ENCODE measurements around the gene TAS1R2.
"Not testable (repeated sequence)": the region's sequence is repeated elsewhere in the genome, so short reads cannot be mapped to it uniquely, and the experiment has no call there.

TAS1R2 gene

GRCh38 chr1:18872071-18872611 lies 12.7 kb upstream of the TAS1R2 start:
- POLR2A ChIA-PET (ENCODE audit: low non-redundant PET): no interaction called here
- no peak overlapping the region for H3K27ac ChIP-seq
- DNase-seq (ENCODE audit: low spot score): no peak
- no peak for TF ChIP-seq CTCF (conservative IDR thresholded peaks at IDR 0.05; ENCODE audit: low read depth)
- CTCF ChIA-PET: no interaction called here

GRCh38 chr1:18871401-18872070 lies 12.1 kb upstream of the TAS1R2 start:
- no peak overlapping the region for H3K27ac ChIP-seq
- no peak for TF ChIP-seq CTCF (conservative IDR thresholded peaks at IDR 0.05; ENCODE audit: low read depth)
- ChIA-PET POLR2A (ENCODE audit: low non-redundant PET) (no interaction called here), CTCF (no interaction called here)
- DNase-seq (ENCODE audit: low spot score): no peak

- no peak for DNase-seq (ENCODE audit: low spot score)
- no peak for TF ChIP-seq CTCF (conservative IDR thresholded peaks at IDR 0.05; ENCODE audit: low read depth)
- no peak overlapping the region for H3K27ac ChIP-seq
- CTCF ChIA-PET: no interaction called here
- POLR2A ChIA-PET (ENCODE audit: low non-redundant PET): no interaction called here
Observed at GRCh38 chr1:18870957-18871356, 11.5 kb upstream of the TAS1R2 start.

GRCh38 chr1:18870595-18870865 lies 11.1 kb upstream of the TAS1R2 start:
- CTCF ChIA-PET; H3K27ac ChIP-seq; POLR2A ChIA-PET (ENCODE audit: low non-redundant PET); DNase-seq (ENCODE audit: low spot score): not testable (repeated sequence)

- no peak for TF ChIP-seq CTCF (conservative IDR thresholded peaks at IDR 0.05; ENCODE audit: low read depth)
- no peak overlapping the region for H3K27ac ChIP-seq
- ChIA-PET CTCF (no interaction called here), POLR2A (ENCODE audit: low non-redundant PET) (no interaction called here)
- DNase-seq (ENCODE audit: low spot score): no peak
Observed at GRCh38 chr1:18869847-18870594, 10.6 kb upstream of the TAS1R2 start.

GRCh38 chr1:18868801-18869424 lies 9.5 kb upstream of the TAS1R2 start:
- CTCF ChIA-PET: interaction anchor here (0.6 kb wide), 1 partner anchor 9 kb away, joined by 4 read pairs; no protein-coding TSS in a partner anchor

More at GRCh38 chr1:18868801-18869424, 9.5 kb upstream of the TAS1R2 start:
- DNase-seq (ENCODE audit: low spot score): no peak
- TF ChIP-seq CTCF (conservative IDR thresholded peaks at IDR 0.05; ENCODE audit: low read depth): no peak
- POLR2A ChIA-PET (ENCODE audit: low non-redundant PET): no interaction called here
- H3K27ac ChIP-seq: no peak overlapping the region

Measured in RWPE1 (cell line).